Measurements from ENCODE around the gene EXOSC1. TPM values are rescaled to one million over a fixed set of nuclear protein-coding genes. Genes with fewer than 3 reads are reported as not detected.

Gene EXOSC1
- total and polyA plus RNA-seq, 2 donors (not counting 1 experiment from before 2014, with no cell fraction given) = 32.2 to 44.5 TPM

DNA sequence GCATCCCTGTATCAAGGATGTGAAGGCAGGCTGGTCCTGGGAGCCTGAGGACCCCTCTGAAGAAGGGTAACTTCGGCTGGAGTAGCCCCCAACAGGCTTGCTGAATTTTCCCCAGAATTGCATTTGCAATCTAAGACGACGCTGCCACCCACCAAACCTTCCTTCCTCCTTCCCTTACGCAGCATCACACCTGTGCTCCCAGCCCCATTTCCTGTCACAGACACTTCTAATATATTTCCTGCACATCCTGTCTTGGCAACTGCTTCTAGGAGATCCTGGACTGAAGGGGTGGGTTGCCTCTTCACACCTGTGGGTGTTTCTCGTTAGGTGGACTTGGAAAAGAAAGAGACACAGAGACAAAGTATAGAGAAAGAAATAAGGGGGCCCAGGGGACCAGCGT, 29.2 kb downstream of the EXOSC1 start:
- no peak overlapping the region for H3K27ac ChIP-seq (ENCODE audit: low read length in 2 of 2)
- no peaks in the 10 kb centered on the region for H3K79me2 ChIP-seq (ENCODE audit: control insufficient read depth, insufficient read depth, low read length)
- no peaks in the 10 kb centered on the region for H3K27me3 ChIP-seq (replicated peaks in 1 of 4; ENCODE audit: control extremely low read depth in 1 of 4, control insufficient read depth in 3 of 4, insufficient read depth in 4 of 4, low read length in 3 of 4)
- CTCF ChIA-PET = no interaction called here
- no peaks in the 10 kb centered on the region for H4K20me1 ChIP-seq (ENCODE audit: control insufficient read depth, insufficient read depth, low read length, poor library complexity, severe bottlenecking)
- Mint-ChIP-seq H3K27ac (no peak overlapping the region), H3K4me3 (no peak overlapping the region), H3K4me1 (peaks cover 25% of the 10 kb centered on the region), H3K9me3 (ENCODE audit: insufficient read depth) (no peaks in the 10 kb centered on the region), H3K27me3 (no peaks in the 10 kb centered on the region)
- no peaks in the 10 kb centered on the region for H3K36me3 ChIP-seq (replicated peaks in 1 of 2; ENCODE audit: control extremely low read depth in 1 of 2, control insufficient read depth in 1 of 2, extremely low read depth in 1 of 2, insufficient read depth in 2 of 2, low read length in 1 of 2)
- 36% methylated on average over 5 of the region's 6 CpGs for WGBS (ENCODE audit: insufficient coverage)
- DNase-seq = no peak
- intact Hi-C loops (cut with micrococcal nuclease) = no loop called here
- H2AFZ ChIP-seq (ENCODE audit: insufficient read depth, low read depth, low read length, poor library complexity, severe bottlenecking) = no peak overlapping the region
- ATAC-seq (ENCODE audit: low read depth) = no peak
- no peak overlapping the region for H3K9ac ChIP-seq (ENCODE audit: low read length)
- H3K9me3 ChIP-seq (ENCODE audit: control extremely low read depth in 1 of 3, control insufficient read depth in 2 of 3, insufficient read depth in 1 of 3, low read length in 2 of 3) = no peaks in the 10 kb centered on the region
- POLR2A ChIA-PET = no interaction called here
- no peak overlapping the region for H3K4me3 ChIP-seq (ENCODE audit: control extremely low read depth in 1 of 5, extremely low read depth in 1 of 5, insufficient read depth in 1 of 5, low read depth in 2 of 5, low read length in 4 of 5)
- H3K4me2 ChIP-seq (replicated peaks; ENCODE audit: low read depth, low read length, poor library complexity, severe bottlenecking) = no peak overlapping the region
- no peak for TF ChIP-seq EZH2 (IDR thresholded peaks at IDR 0.05; ENCODE audit: borderline replicate concordance, insufficient read depth, low read depth, low read length, poor library complexity, severe bottlenecking)
- TF ChIP-seq, protein P1, sequence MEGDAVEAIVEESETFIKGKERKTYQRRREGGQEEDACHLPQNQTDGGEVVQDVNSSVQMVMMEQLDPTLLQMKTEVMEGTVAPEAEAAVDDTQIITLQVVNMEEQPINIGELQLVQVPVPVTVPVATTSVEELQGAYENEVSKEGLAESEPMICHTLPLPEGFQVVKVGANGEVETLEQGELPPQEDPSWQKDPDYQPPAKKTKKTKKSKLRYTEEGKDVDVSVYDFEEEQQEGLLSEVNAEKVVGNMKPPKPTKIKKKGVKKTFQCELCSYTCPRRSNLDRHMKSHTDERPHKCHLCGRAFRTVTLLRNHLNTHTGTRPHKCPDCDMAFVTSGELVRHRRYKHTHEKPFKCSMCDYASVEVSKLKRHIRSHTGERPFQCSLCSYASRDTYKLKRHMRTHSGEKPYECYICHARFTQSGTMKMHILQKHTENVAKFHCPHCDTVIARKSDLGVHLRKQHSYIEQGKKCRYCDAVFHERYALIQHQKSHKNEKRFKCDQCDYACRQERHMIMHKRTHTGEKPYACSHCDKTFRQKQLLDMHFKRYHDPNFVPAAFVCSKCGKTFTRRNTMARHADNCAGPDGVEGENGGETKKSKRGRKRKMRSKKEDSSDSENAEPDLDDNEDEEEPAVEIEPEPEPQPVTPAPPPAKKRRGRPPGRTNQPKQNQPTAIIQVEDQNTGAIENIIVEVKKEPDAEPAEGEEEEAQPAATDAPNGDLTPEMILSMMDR (IDR thresholded peaks at IDR 0.05) = no peak
- H3K4me1 ChIP-seq (ENCODE audit: control insufficient read depth in 2 of 2, insufficient read depth in 2 of 2, low read length in 2 of 2) = peaks cover 11 to 27% of the 10 kb centered on the region in 2 donors

DNA sequence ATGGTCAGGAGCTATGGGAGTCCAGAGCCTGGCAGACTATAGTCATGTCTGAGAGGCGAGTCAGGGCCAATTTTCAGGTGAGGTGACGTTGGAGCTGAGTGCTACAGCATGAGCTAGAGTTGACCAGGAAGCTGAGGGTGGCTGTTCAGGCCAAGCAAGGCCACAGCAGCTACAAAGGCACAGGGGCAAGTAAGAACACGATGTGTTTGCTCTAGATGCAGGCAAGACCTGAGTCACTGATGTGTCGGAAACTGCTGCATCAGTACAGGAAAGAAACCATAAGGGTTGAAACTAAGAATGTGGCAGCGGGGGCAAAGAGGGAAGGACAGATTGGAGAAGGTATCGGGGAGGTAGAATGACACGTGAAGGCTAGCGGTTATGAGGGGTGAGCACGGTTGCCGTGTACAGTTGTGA, 32.9 kb downstream of the EXOSC1 start:
- Histone ChIP-seq H4K20me1 (ENCODE audit: control insufficient read depth, insufficient read depth, low read length, poor library complexity, severe bottlenecking) (no peaks in the 10 kb centered on the region), H2AFZ (ENCODE audit: insufficient read depth, low read depth, low read length, poor library complexity, severe bottlenecking) (no peak overlapping the region), H3K9me3 (ENCODE audit: control extremely low read depth in 1 of 3, control insufficient read depth in 2 of 3, insufficient read depth in 1 of 3, low read length in 2 of 3) (no peaks in the 10 kb centered on the region), H3K36me3 (replicated peaks in 1 of 2; ENCODE audit: control extremely low read depth in 1 of 2, control insufficient read depth in 1 of 2, extremely low read depth in 1 of 2, insufficient read depth in 2 of 2, low read length in 1 of 2) (no peaks in the 10 kb centered on the region), H3K27me3 (replicated peaks in 1 of 4; ENCODE audit: control extremely low read depth in 1 of 4, control insufficient read depth in 3 of 4, insufficient read depth in 4 of 4, low read length in 3 of 4) (no peaks in the 10 kb centered on the region), H3K9ac (ENCODE audit: low read length) (no peak overlapping the region), H3K79me2 (ENCODE audit: control insufficient read depth, insufficient read depth, low read length) (no peaks in the 10 kb centered on the region), H3K4me1 (ENCODE audit: control insufficient read depth in 2 of 2, insufficient read depth in 2 of 2, low read length in 2 of 2) (peaks cover 8 to 15% of the 10 kb centered on the region in 2 donors), H3K4me2 (replicated peaks; ENCODE audit: low read depth, low read length, poor library complexity, severe bottlenecking) (no peak overlapping the region), H3K4me3 (ENCODE audit: control extremely low read depth in 1 of 5, extremely low read depth in 1 of 5, insufficient read depth in 1 of 5, low read depth in 2 of 5, low read length in 4 of 5) (no peak overlapping the region), H3K27ac (ENCODE audit: low read length in 2 of 2) (no peak overlapping the region)
- Mint-ChIP-seq H3K9me3 (ENCODE audit: insufficient read depth) (no peaks in the 10 kb centered on the region), H3K27me3 (no peaks in the 10 kb centered on the region), H3K27ac (no peak overlapping the region), H3K4me1 (peaks cover 13% of the 10 kb centered on the region), H3K4me3 (no peak overlapping the region)
- ATAC-seq (ENCODE audit: low read depth) (no peak), DNase-seq (no peak)
- TF ChIP-seq EZH2 (IDR thresholded peaks at IDR 0.05; ENCODE audit: borderline replicate concordance, insufficient read depth, low read depth, low read length, poor library complexity, severe bottlenecking) = no peak
- TF ChIP-seq, protein P1 (IDR thresholded peaks at IDR 0.05) = no peak
- intact Hi-C loops (cut with micrococcal nuclease) = no loop called here
- WGBS (ENCODE audit: insufficient coverage) = 85% methylated on average over 9 of the region's 10 CpGs
- ChIA-PET CTCF (interaction anchor here (1.5 kb wide), 1 partner anchor 141 kb away, joined by 4 read pairs; no protein-coding TSS in a partner anchor), POLR2A (no interaction called here)
